HG03342 (cell line): ENCODE measurements around the gene CCNK.

Experiments used
- ATAC-seq: cut with Tn5 transposase; IDR thresholded peaks from one replicate; pipeline ENCODE4 v1.9.1; 2021; ENCODE audit warnings: mild to moderate bottlenecking, moderate library complexity; ENCODE audit not compliant: unreplicated experiment

Gene CCNK

GRCh38 chr14:99518441-99519346 is 37.5 kb downstream of the CCNK start:
- peak; percentile 62 for ATAC-seq

GRCh38 chr14:99519347-99519881 is 38.2 kb downstream of the CCNK start:
- no peak for ATAC-seq

GRCh38 chr14:99519931-99520421 is 38.8 kb downstream of the CCNK start:
- no peak for ATAC-seq

- ATAC-seq = no peak
Measured at GRCh38 chr14:99520571-99521081, 39.4 kb downstream of the CCNK start.

GRCh38 chr14:99521176-99522024 is 40.2 kb downstream of the CCNK start:
- ATAC-seq = no peak

GRCh38 chr14:99522025-99522401 is 40.8 kb downstream of the CCNK start:
- no peak for ATAC-seq

- ATAC-seq = no peak
Measured at GRCh38 chr14:99522457-99522891, 41.3 kb downstream of the CCNK start.

GRCh38 chr14:99522934-99523703 is 41.9 kb downstream of the CCNK start:
- ATAC-seq = no peak

GRCh38 chr14:99523704-99524055 is 42.5 kb downstream of the CCNK start:
- ATAC-seq = no peak

GRCh38 chr14:99524091-99524661 is 43.0 kb downstream of the CCNK start:
- ATAC-seq = no peak

GRCh38 chr14:99524804-99525698 is 43.8 kb downstream of the CCNK start:
- no peak for ATAC-seq

- ATAC-seq = no peak
Measured at GRCh38 chr14:99525699-99526080, 44.5 kb downstream of the CCNK start.

GRCh38 chr14:99527026-99527425 is 45.8 kb downstream of the CCNK start:
- no peak for ATAC-seq

GRCh38 chr14:99527427-99528076 is 46.3 kb downstream of the CCNK start:
- no peak for ATAC-seq

- ATAC-seq = no peak
Measured at GRCh38 chr14:99529899-99530298, 48.7 kb downstream of the CCNK start.

- no peak for ATAC-seq
Measured at GRCh38 chr14:99530407-99531155, 49.4 kb downstream of the CCNK start.

GRCh38 chr14:99531251-99532096 is 50.3 kb downstream of the CCNK start:
- no peak for ATAC-seq
